GM12874 (cell line): Measurements from ENCODE around the gene PLA2G3.

Experiments
- TF ChIP-seq, protein P1 (sequence below): IDR thresholded peaks from 2 replicates; pipeline ENCODE4 v1.5.1; 2011; ENCODE audit warnings: low read depth, mild to moderate bottlenecking, control low read depth, low read length, moderate library complexity; ENCODE audit not compliant: insufficient read depth

Gene PLA2G3

DNA sequence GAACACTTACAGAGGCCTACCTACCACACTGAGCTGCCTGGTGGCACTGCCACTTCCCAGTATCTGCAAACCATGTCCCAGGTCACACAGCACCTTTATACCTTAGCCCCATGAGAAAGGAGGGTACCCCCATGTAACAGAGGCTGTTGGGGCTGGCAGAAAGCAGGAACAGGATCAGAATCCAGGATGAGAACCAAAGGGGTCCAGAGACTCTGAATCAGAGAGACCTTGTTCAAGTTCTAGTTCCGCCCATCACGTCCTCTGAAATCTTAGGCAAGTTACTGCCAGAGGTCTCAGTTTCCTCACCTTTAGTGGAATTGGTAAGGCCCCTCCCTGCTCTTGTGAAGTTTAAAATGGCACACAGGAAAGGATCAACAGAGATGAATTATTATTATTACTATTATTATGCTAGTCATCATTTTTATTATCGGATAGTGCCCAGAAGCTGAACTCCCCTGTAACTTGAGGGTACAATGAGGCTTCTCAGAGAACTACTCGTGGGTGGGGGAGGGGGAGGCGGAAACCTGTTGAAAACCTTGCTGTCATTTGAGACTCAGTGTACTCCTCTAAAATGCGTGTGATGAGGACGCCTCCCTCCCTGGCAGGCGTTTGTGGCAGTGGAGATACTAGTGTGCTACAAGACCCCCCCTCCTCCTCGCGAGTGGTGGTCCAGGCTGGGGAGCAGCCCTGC, 42.2 kb downstream of the PLA2G3 start:
- TF ChIP-seq, protein P1, sequence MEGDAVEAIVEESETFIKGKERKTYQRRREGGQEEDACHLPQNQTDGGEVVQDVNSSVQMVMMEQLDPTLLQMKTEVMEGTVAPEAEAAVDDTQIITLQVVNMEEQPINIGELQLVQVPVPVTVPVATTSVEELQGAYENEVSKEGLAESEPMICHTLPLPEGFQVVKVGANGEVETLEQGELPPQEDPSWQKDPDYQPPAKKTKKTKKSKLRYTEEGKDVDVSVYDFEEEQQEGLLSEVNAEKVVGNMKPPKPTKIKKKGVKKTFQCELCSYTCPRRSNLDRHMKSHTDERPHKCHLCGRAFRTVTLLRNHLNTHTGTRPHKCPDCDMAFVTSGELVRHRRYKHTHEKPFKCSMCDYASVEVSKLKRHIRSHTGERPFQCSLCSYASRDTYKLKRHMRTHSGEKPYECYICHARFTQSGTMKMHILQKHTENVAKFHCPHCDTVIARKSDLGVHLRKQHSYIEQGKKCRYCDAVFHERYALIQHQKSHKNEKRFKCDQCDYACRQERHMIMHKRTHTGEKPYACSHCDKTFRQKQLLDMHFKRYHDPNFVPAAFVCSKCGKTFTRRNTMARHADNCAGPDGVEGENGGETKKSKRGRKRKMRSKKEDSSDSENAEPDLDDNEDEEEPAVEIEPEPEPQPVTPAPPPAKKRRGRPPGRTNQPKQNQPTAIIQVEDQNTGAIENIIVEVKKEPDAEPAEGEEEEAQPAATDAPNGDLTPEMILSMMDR: no peak

DNA sequence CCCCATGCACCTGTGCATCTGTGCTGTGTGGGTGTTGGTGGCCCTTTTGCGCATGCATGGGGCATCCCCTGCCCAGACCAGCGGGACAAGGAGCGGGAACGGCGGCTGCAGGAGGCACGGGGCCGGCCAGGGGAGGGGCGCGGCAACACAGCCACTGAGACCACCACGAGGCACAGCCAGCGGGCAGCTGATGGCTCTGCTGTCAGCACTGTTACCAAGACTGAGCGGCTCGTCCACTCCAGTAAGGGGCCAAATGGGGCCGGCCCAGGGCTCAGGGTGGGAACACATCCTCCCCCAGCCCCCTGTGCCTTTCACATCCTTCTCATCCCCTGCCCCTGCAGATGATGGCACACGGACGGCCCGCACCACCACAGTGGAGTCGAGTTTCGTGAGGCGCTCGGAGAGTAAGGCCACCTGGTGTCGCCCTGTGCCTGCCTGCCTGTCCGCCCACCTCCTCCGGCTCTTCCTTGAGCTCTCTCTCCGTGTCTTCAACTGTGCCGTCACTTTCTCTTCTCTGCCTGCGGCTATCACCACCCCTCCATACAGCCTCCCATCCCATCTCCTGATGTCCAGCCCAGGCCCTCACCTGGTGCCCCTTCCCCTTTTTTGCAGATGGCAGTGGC, 43.5 kb downstream of the PLA2G3 start:
- TF ChIP-seq, protein P1: no peak

DNA sequence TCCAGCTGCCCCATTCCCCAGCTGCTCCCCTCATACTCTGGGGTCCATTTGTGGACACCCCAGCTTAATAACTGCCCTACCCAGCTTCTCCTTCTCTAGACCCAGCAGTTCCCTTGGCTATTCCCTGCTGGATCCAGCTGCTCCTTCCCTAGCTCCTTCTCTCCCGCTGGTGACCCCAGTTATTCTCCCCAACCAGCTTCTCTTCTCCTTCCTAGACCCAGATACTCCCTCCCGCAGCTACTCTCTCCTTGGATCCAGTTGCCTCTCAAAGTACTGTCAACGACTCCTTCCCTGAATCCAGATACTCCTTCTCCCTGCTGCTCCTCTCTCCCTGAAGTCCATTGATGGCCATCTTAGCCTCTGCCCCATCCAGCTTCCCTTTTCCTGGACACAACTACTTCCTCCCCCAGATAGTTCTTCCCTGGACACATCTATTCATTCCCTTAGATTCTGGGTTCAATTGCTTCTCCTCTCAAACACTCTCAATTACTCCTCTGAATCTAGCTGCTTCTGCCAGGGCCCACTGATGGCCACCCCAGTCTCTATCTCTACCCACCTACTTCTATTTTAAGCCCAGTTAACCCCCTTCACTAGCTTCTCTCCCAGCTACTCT, 44.6 kb downstream of the PLA2G3 start:
- TF ChIP-seq, protein P1: no peak

DNA sequence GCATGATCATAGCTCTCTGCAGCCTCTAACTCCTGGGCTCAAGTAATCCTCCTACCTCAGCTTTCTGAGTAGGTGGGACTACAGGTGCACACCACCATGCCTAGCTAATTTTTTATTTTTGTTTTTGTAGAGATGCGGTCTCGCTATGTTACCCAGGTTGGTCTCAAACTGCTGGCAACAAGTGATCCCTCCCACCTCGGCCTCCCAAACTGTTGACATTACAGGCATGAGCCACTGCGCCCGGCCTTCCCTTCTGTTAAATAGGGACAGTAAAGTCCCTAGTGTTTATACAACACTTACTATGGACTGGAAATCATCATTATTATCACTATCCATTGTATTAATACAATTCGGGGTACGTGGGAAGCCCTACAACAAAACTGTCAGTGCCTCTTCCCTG, 45.6 kb downstream of the PLA2G3 start:
- TF ChIP-seq, protein P1: no peak

DNA sequence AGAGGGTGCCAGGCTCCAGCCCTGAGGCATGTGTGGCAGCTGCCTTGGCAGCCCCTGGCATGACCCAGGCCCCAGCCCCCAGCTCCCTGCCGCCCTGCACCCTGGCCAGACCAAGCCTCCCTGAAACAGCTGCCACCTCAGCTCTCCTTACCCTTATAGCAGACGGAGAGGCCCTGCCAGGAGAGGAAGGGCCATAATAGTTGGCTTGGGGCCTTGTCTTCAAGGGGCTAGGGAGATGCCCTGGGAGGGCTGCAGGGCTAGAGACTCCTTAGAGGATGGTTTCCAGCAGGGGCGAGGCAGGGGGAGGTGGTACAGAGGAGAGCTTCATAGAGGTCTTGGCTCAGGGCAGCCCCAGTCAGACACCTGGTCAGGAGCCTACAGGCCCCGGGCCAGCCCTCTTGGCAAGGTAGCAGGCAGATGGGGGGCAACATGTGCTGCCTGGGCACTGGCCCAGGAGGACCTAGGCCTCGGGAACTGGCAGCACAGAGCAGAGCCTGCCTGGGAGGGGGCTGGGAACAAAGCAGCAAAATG, 46.2 kb downstream of the PLA2G3 start:
- TF ChIP-seq, protein P1: no peak

DNA sequence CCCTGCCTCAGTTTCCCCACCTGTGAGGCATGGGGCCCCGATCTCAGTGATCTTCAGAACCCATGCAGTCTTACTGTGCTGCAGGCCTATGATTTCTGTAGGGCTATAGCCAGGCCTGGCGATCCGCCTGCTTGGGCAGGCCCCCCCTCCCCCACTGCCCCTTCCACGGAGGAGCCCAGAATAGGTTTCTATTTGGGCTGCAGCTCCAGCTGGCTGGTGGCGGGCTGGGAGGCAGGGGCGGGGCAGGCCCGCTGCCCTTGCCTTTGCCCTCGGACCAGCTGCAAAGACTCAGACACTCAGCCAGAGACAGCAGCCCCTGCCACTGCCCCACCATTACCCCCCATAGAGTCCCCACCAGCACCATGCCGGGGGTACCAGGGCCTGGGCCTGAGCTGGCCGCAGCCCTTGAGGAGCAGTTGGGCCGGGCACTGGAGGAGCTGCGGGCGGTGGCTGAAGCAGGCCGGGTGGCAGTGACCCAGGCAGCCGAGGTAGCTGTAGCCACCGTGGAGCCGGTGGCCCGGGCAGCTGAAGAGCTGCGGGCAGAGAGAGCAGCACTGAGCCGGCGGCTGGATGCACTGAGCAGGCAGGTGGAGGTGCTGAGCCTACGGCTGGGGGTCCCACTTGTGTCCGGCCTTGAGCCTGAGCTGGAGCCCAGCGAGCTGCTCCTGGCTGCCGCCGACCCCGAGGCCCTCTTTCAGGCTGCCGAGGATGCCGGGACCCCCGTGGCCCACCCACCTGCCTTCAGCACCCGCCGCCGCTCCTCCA, 47.0 kb downstream of the PLA2G3 start:
- TF ChIP-seq, protein P1: no peak

DNA sequence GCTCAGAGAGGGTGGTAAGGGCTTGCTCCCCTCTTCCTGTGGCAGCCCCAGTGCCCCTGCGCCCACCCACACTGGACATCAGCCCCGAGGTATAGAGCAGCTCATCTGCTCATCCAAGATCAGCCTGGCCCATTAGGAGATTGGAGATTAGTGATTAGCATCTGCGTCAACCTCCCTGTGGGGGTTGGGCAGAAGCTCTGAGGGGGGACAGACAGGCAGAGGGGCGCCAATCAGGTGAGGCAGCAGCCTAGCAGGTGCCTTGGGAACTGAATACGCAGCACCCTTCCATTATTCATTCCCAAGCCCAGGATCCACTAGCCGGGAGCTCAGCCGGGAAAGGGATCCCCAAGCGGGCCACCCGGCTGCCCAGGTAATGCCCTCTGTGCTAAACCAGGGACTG, 48.1 kb downstream of the PLA2G3 start:
- TF ChIP-seq, protein P1: no peak
